ENCODE data around the gene DNAJC13.

DNAJC13 gene

GRCh38 chr3:132509506-132509905, 92.2 kb downstream of the DNAJC13 start:
- ATAC-seq (replicated peaks; ENCODE audit: extremely low read depth, poor library complexity, severe bottlenecking) (no peak), DNase-seq (ENCODE audit: low spot score in 2 of 2) (no peak)
- Mint-ChIP-seq H3K4me1 (no peaks in the 10 kb centered on the region), H3K9me3 (no peaks in the 10 kb centered on the region), H3K4me3 (no peak overlapping the region), H3K36me3 (ENCODE audit: insufficient read depth) (peaks cover 51% of the 10 kb centered on the region), H3K27me3 (no peaks in the 10 kb centered on the region), H3K27ac (ENCODE audit: low read depth) (no peak overlapping the region)

- H3K9me3 Mint-ChIP-seq = no peaks in the 10 kb centered on the region
- no peaks in the 10 kb centered on the region for H3K4me1 Mint-ChIP-seq
- H3K27ac Mint-ChIP-seq (ENCODE audit: low read depth) = no peak overlapping the region
- peaks cover 43% of the 10 kb centered on the region for H3K36me3 Mint-ChIP-seq (ENCODE audit: insufficient read depth)
- H3K27me3 Mint-ChIP-seq = no peaks in the 10 kb centered on the region
- H3K4me3 Mint-ChIP-seq = no peak overlapping the region
- ATAC-seq (replicated peaks; ENCODE audit: extremely low read depth, poor library complexity, severe bottlenecking) (no peak), DNase-seq (ENCODE audit: low spot score in 2 of 2) (no peak)
Observed at GRCh38 chr3:132513057-132513456, 95.8 kb downstream of the DNAJC13 start.

DNA sequence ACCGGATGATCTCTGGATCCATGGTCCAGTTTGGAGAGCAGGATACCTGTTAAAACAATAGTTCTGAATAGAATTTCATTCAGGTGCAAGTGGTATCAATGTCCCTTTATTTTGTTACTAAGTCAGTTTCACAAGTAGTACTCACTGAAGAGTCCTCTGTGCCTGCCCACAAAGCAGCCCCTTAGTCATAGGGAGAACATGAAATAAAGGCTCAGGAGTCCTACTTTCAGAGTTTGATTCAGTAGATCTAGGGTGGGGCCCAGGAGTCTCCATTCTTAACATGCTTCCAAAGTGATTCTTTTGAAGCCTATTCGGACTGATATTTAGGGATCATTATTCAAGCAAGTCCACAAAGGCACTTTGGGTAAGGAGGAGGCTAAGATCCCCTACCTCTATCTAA, 100.0 kb downstream of the DNAJC13 start:
- ATAC-seq (replicated peaks; ENCODE audit: extremely low read depth, poor library complexity, severe bottlenecking) = no peak
- DNase-seq (ENCODE audit: low spot score in 2 of 2) = no peak
- Mint-ChIP-seq H3K4me3 (no peak overlapping the region), H3K36me3 (ENCODE audit: insufficient read depth) (peaks cover 44% of the 10 kb centered on the region), H3K4me1 (no peaks in the 10 kb centered on the region), H3K9me3 (no peaks in the 10 kb centered on the region), H3K27ac (ENCODE audit: low read depth) (no peak overlapping the region), H3K27me3 (no peaks in the 10 kb centered on the region)

GRCh38 chr3:132519914-132520313, 102.6 kb downstream of the DNAJC13 start:
- no peaks in the 10 kb centered on the region for H3K9me3 Mint-ChIP-seq
- DNase-seq (ENCODE audit: low spot score in 2 of 2) (no peak), ATAC-seq (replicated peaks; ENCODE audit: extremely low read depth, poor library complexity, severe bottlenecking) (no peak)
- H3K4me3 Mint-ChIP-seq = no peak overlapping the region
- H3K36me3 Mint-ChIP-seq (ENCODE audit: insufficient read depth) = peaks cover 43% of the 10 kb centered on the region
- no peaks in the 10 kb centered on the region for H3K4me1 Mint-ChIP-seq
- no peaks in the 10 kb centered on the region for H3K27me3 Mint-ChIP-seq
- H3K27ac Mint-ChIP-seq (ENCODE audit: low read depth) = no peak overlapping the region

GRCh38 chr3:132521901-132522300, 104.6 kb downstream of the DNAJC13 start:
- no peak overlapping the region for H3K27ac Mint-ChIP-seq (ENCODE audit: low read depth)
- H3K4me1 Mint-ChIP-seq = no peaks in the 10 kb centered on the region
- ATAC-seq (replicated peaks; ENCODE audit: extremely low read depth, poor library complexity, severe bottlenecking) (no peak), DNase-seq (ENCODE audit: low spot score in 2 of 2) (no peak)
- peaks cover 40% of the 10 kb centered on the region for H3K36me3 Mint-ChIP-seq (ENCODE audit: insufficient read depth)
- H3K9me3 Mint-ChIP-seq = no peaks in the 10 kb centered on the region
- no peaks in the 10 kb centered on the region for H3K27me3 Mint-ChIP-seq
- H3K4me3 Mint-ChIP-seq = no peak overlapping the region

GRCh38 chr3:132522353-132522752, 105.1 kb downstream of the DNAJC13 start:
- ATAC-seq (replicated peaks; ENCODE audit: extremely low read depth, poor library complexity, severe bottlenecking) (no peak), DNase-seq (ENCODE audit: low spot score in 2 of 2) (no peak)
- Mint-ChIP-seq H3K4me1 (no peaks in the 10 kb centered on the region), H3K36me3 (ENCODE audit: insufficient read depth) (peaks cover 41% of the 10 kb centered on the region), H3K9me3 (no peaks in the 10 kb centered on the region), H3K27ac (ENCODE audit: low read depth) (no peak overlapping the region), H3K27me3 (no peaks in the 10 kb centered on the region), H3K4me3 (no peak overlapping the region)

DNA sequence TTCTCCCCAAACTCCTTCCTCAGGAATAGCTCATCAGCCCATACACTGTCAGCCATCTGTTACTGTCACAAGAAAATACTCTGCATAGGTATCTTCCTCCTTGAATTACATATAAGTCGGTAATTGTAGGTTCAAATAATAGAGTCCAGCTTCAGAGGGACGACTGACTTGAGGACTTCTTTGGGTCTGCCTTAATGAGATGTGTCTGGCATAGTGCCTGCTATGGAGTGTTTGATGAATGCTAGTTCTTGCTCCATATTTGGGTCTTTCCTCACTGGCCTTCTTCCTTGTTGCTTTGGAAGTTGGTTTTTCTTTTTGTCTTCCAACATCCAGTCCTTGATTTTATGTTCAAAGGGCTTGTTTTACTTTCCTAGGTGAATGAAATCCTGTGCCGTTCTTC, 113.3 kb downstream of the DNAJC13 start:
- H3K4me3 Mint-ChIP-seq = no peak overlapping the region
- H3K27ac Mint-ChIP-seq (ENCODE audit: low read depth) = no peak overlapping the region
- H3K36me3 Mint-ChIP-seq (ENCODE audit: insufficient read depth) = peaks cover 45% of the 10 kb centered on the region
- no peaks in the 10 kb centered on the region for H3K4me1 Mint-ChIP-seq
- DNase-seq (ENCODE audit: low spot score in 2 of 2) (no peak), ATAC-seq (replicated peaks; ENCODE audit: extremely low read depth, poor library complexity, severe bottlenecking) (no peak)
- no peaks in the 10 kb centered on the region for H3K27me3 Mint-ChIP-seq
- H3K9me3 Mint-ChIP-seq = no peaks in the 10 kb centered on the region

- ATAC-seq (replicated peaks; ENCODE audit: extremely low read depth, poor library complexity, severe bottlenecking) (no peak), DNase-seq (ENCODE audit: low spot score in 2 of 2) (peak; percentile 17 to 18)
- no peak overlapping the region for H3K27ac Mint-ChIP-seq (ENCODE audit: low read depth)
- H3K4me3 Mint-ChIP-seq = no peak overlapping the region
- peaks cover 46% of the 10 kb centered on the region for H3K36me3 Mint-ChIP-seq (ENCODE audit: insufficient read depth)
- no peaks in the 10 kb centered on the region for H3K4me1 Mint-ChIP-seq
- no peaks in the 10 kb centered on the region for H3K27me3 Mint-ChIP-seq
- H3K9me3 Mint-ChIP-seq = no peaks in the 10 kb centered on the region
Observed at GRCh38 chr3:132535575-132536441, 118.5 kb downstream of the DNAJC13 start.

DNA sequence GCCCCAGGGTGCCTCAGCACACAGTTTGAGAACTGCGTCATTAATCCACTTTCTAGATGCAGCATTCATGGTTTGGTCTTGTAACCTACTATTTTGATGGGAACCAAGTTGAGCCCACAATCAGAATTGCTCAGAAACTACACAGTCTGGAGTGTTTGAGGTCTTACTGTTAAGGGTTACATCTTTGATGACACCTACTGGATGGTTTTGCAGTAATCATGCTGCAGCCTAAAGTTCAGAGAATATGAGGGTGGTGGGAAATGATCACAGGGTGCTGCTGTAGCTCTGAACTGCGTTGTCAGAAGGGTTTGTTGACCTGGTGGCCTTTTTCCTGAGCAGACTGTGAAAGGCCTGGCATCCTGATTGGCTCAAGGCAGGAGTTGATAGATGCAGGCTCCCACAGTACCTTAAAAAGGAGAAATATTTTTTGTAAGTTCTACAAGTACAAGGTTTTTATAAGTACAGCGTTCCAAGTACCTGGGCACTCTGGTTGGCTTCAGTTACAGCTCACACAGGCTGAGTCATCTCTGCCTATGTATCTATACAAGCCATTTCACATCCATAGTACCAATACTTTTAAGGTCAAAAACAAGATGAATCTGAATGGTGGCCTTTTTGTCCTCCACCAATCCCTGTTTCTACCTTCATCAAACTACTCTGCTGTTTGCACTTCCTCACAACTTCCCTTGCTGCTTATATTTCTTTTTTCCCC, 119.3 kb downstream of the DNAJC13 start:
- H3K36me3 Mint-ChIP-seq (ENCODE audit: insufficient read depth) = peaks cover 43% of the 10 kb centered on the region
- H3K27me3 Mint-ChIP-seq = no peaks in the 10 kb centered on the region
- H3K9me3 Mint-ChIP-seq = no peaks in the 10 kb centered on the region
- no peak overlapping the region for H3K27ac Mint-ChIP-seq (ENCODE audit: low read depth)
- H3K4me1 Mint-ChIP-seq = no peaks in the 10 kb centered on the region
- H3K4me3 Mint-ChIP-seq = no peak overlapping the region
- no peak for ATAC-seq (replicated peaks; ENCODE audit: extremely low read depth, poor library complexity, severe bottlenecking)
- DNase-seq (ENCODE audit: low spot score in 2 of 2) = no peak

DNA sequence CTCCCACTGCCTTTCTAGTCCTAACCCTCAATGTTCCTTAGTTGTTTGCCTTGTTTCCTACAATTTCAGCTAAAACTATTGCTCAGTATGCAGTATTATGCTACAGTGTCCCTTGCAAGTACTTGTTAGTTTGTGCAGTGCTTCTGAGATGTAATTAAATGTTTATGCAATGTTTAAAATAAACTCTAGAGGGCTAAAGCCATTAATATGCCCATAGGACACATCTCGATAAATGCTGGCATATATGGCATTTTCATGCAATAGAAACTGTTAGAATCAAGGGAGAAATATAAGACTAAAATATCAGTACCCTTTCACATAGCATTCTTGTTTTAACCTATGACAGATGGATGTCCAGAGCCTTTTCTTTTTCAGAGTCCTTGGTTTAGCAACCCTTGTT, 120.0 kb downstream of the DNAJC13 start:
- Mint-ChIP-seq H3K4me1 (no peaks in the 10 kb centered on the region), H3K4me3 (no peak overlapping the region), H3K27me3 (no peaks in the 10 kb centered on the region), H3K9me3 (no peaks in the 10 kb centered on the region), H3K36me3 (ENCODE audit: insufficient read depth) (peaks cover 42% of the 10 kb centered on the region), H3K27ac (ENCODE audit: low read depth) (no peak overlapping the region)
- ATAC-seq (replicated peaks; ENCODE audit: extremely low read depth, poor library complexity, severe bottlenecking) = no peak
- DNase-seq (ENCODE audit: low spot score in 2 of 2) = no peak

DNA sequence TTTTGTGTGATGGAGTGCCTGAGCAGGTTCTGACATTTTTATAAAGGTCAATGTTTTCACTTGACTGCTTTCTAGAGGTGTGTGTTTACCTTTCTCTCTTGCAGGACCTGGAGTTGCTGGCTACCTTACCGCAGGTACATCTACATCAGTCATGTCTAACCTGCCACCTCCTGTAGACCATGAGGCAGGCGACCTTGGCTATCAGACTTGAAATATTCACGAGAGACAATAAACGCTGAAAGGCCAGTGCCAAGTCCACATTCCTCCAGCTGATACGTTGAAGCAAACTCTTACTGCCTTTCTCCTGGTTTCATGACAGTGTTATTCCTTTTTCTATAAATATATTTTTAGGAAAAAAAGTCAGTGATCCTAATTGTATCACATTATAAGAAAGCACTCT, 120.8 kb downstream of the DNAJC13 start:
- Mint-ChIP-seq H3K4me1 (no peaks in the 10 kb centered on the region), H3K27ac (ENCODE audit: low read depth) (no peak overlapping the region), H3K36me3 (ENCODE audit: insufficient read depth) (peaks cover 39% of the 10 kb centered on the region), H3K4me3 (no peak overlapping the region), H3K9me3 (no peaks in the 10 kb centered on the region), H3K27me3 (no peaks in the 10 kb centered on the region)
- DNase-seq (ENCODE audit: low spot score in 2 of 2) = no peak
- no peak for ATAC-seq (replicated peaks; ENCODE audit: extremely low read depth, poor library complexity, severe bottlenecking)

GRCh38 chr3:132539681-132540080, 122.4 kb downstream of the DNAJC13 start:
- no peaks in the 10 kb centered on the region for H3K9me3 Mint-ChIP-seq
- DNase-seq (ENCODE audit: low spot score in 2 of 2) (no peak), ATAC-seq (replicated peaks; ENCODE audit: extremely low read depth, poor library complexity, severe bottlenecking) (no peak)
- peaks cover 29% of the 10 kb centered on the region for H3K36me3 Mint-ChIP-seq (ENCODE audit: insufficient read depth)
- no peak overlapping the region for H3K27ac Mint-ChIP-seq (ENCODE audit: low read depth)
- H3K4me1 Mint-ChIP-seq = no peaks in the 10 kb centered on the region
- no peak overlapping the region for H3K4me3 Mint-ChIP-seq
- no peaks in the 10 kb centered on the region for H3K27me3 Mint-ChIP-seq

GRCh38 chr3:132542577-132542976, 125.3 kb downstream of the DNAJC13 start:
- Mint-ChIP-seq H3K27ac (ENCODE audit: low read depth) (no peak overlapping the region), H3K36me3 (ENCODE audit: insufficient read depth) (peaks cover 17% of the 10 kb centered on the region), H3K27me3 (no peaks in the 10 kb centered on the region), H3K4me3 (no peak overlapping the region), H3K9me3 (no peaks in the 10 kb centered on the region), H3K4me1 (no peaks in the 10 kb centered on the region)
- ATAC-seq (replicated peaks; ENCODE audit: extremely low read depth, poor library complexity, severe bottlenecking) = no peak
- DNase-seq (ENCODE audit: low spot score in 2 of 2) = no peak
